Measurements from ENCODE around the gene L3HYPDH. TPM values are rescaled to one million over a fixed set of nuclear protein-coding genes. Genes with fewer than 3 reads are reported as not detected.

L3HYPDH gene
- total and polyA plus RNA-seq, 2 of the 13 experiments (the other 11 are each of a cell fraction or from before 2014, with no cell fraction given): 30.5 to 36.6 TPM

- DNase-seq (ENCODE audit: low spot score) (peak; percentile 62), FAIRE-seq (peak; percentile 63), ATAC-seq (peak; percentile 97)
- peaks cover 30% of the 10 kb centered on the region for H3K4me1 ChIP-seq (ENCODE audit: insufficient read depth, low read length)
- no peaks in the 10 kb centered on the region for H3K27me3 ChIP-seq (ENCODE audit: control insufficient read depth in 1 of 2, insufficient read depth in 2 of 2, low read length in 2 of 2)
- 0 out of 2 replicates have a peak overlapping the region, but pooled peaks have one; percentile 25 for H3K4me2 ChIP-seq (ENCODE audit: low read depth, low read length)
- no peaks in the 10 kb centered on the region for H3K79me2 ChIP-seq (ENCODE audit: insufficient read depth, low read length)
- ChIA-PET POLR2A (no interaction called here), CTCF (ENCODE audit: low intra/inter-chr PET ratio, low total read pairs) (no interaction called here)
- no peaks in the 10 kb centered on the region for H3K9me3 ChIP-seq (ENCODE audit: low read length)
- intact Hi-C loops (cut with micrococcal nuclease; ENCODE audit: unreplicated experiment) (loop anchor here (1.0 to 10.0 kb wide), 2 partner anchors 69 to 388 kb away; partner anchors contain the start of gene CCDC175), in situ Hi-C loops (cut with HindIII; ENCODE audit: extremely low pct_ligation_motif_present, low pct_unique_long_range_greater_than_20kb) (loop anchor here (10.0 to 25.0 kb wide), 2 partner anchors 78 to 680 kb away; no protein-coding TSS in a partner anchor)
- H3K9ac ChIP-seq (ENCODE audit: insufficient read depth, low read depth, low read length): no peak overlapping the region
- H3K27ac ChIP-seq (ENCODE audit: extremely low read length, insufficient read depth, low read length): no peak overlapping the region
- BruUV-seq (replicated peaks): no TSS peak
- H3K4me3 ChIP-seq (replicated peaks in 1 of 3; ENCODE audit: insufficient read depth in 1 of 3, low read depth in 2 of 3, low read length in 3 of 3): no peak overlapping the region
- 0 out of 5 replicates have a peak, but pooled peaks cover 0 to 2% of the 10 kb centered on the region in 2 experiments for H3K36me3 ChIP-seq (replicated peaks in 1 of 2; ENCODE audit: control insufficient read depth in 1 of 2, insufficient read depth in 2 of 2, low read length in 2 of 2)
- H2AFZ ChIP-seq (ENCODE audit: low read length): no peak overlapping the region
- no peaks in the 10 kb centered on the region for H4K20me1 ChIP-seq (ENCODE audit: insufficient read depth, low read length)
- TF ChIP-seq ISL2 (CRISPR knock-in tag; IDR thresholded peaks at IDR 0.05) (no peak), BORCS8-MEF2B (CRISPR knock-in tag; IDR thresholded peaks at IDR 0.05) (no peak), ZNF501 (CRISPR knock-in tag; IDR thresholded peaks at IDR 0.05) (0 out of 2 replicates have a peak, but pooled peaks have one; percentile 21), STAG1 (CRISPR knock-in tag; IDR thresholded peaks at IDR 0.05) (peak; percentile 72), RXRB (CRISPR knock-in tag; IDR thresholded peaks at IDR 0.05; ENCODE audit: borderline replicate concordance) (0 out of 2 replicates have a peak, but pooled peaks have one; percentile 13), ZNF276 (CRISPR knock-in tag; IDR thresholded peaks at IDR 0.05; ENCODE audit: low read depth) (no peak), SMC3 (IDR thresholded peaks at IDR 0.05; ENCODE audit: low read length) (peak; percentile 83), ZNF331 (CRISPR knock-in tag; IDR thresholded peaks at IDR 0.05) (0 out of 2 replicates have a peak, but pooled peaks have one; percentile 18), IRF2 (CRISPR knock-in tag; IDR thresholded peaks at IDR 0.05) (peak; percentile 34; the same call in 1 of the 2 replicates), RAD21 (CRISPR knock-in tag; IDR thresholded peaks at IDR 0.05) (peak; percentile 66), THRA (CRISPR knock-in tag; IDR thresholded peaks at IDR 0.05; ENCODE audit: borderline replicate concordance) (0 out of 2 replicates have a peak, but pooled peaks have one; percentile 9), HMGXB4 (CRISPR knock-in tag; IDR thresholded peaks at IDR 0.05; ENCODE audit: borderline replicate concordance in 1 of 2, low read depth in 1 of 2) (peak in 1 of 2 experiments; percentile 35; a peak in 1 of 4 replicates), XRCC5 (optimal IDR thresholded peaks at IDR 0.05; ENCODE audit: low read length) (peak; percentile 73), ZC3H4 (CRISPR knock-in tag; IDR thresholded peaks at IDR 0.05; ENCODE audit: borderline replicate concordance) (no peak)
- TF ChIP-seq, protein P1, sequence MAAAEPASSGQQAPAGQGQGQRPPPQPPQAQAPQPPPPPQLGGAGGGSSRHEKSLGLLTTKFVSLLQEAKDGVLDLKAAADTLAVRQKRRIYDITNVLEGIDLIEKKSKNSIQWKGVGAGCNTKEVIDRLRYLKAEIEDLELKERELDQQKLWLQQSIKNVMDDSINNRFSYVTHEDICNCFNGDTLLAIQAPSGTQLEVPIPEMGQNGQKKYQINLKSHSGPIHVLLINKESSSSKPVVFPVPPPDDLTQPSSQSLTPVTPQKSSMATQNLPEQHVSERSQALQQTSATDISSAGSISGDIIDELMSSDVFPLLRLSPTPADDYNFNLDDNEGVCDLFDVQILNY (CRISPR knock-in tag; conservative IDR thresholded peaks at IDR 0.05): no peak
- TF ChIP-seq, protein P2, sequence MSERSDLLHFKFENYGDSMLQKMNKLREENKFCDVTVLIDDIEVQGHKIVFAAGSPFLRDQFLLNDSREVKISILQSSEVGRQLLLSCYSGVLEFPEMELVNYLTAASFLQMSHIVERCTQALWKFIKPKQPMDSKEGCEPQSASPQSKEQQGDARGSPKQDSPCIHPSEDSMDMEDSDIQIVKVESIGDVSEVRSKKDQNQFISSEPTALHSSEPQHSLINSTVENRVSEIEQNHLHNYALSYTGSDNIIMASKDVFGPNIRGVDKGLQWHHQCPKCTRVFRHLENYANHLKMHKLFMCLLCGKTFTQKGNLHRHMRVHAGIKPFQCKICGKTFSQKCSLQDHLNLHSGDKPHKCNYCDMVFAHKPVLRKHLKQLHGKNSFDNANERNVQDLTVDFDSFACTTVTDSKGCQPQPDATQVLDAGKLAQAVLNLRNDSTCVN (CRISPR knock-in tag; IDR thresholded peaks at IDR 0.05; ENCODE audit: borderline replicate concordance): peak; percentile 74; the same call in 1 of the 2 replicates
These were observed 23.0 kb upstream of the L3HYPDH start for GRCh38 chr14:59507063-59507751.
